Measurements from ENCODE around the gene FAM20C. TPM values are rescaled to one million over a fixed set of nuclear protein-coding genes. Genes with fewer than 3 reads are reported as not detected.

The FAM20C gene
- total RNA-seq, 1 donor: 16.8 TPM

GRCh38 chr7:229184-229964 is 37.0 kb downstream of the FAM20C start:
- DNase-seq (ENCODE audit: low read depth): peak; percentile 87
- no peak for TF ChIP-seq CTCF (IDR thresholded peaks at IDR 0.05; ENCODE audit: insufficient read depth, low read depth, low read length)
- no peak overlapping the region for H3K4me3 ChIP-seq (ENCODE audit: low read depth, low read length)

- no peak overlapping the region for H3K4me3 ChIP-seq (ENCODE audit: low read depth, low read length)
- no peak for TF ChIP-seq CTCF (IDR thresholded peaks at IDR 0.05; ENCODE audit: insufficient read depth, low read depth, low read length)
- DNase-seq (ENCODE audit: low read depth): no peak
Observed at GRCh38 chr7:230274-230673, 37.9 kb downstream of the FAM20C start.

DNA sequence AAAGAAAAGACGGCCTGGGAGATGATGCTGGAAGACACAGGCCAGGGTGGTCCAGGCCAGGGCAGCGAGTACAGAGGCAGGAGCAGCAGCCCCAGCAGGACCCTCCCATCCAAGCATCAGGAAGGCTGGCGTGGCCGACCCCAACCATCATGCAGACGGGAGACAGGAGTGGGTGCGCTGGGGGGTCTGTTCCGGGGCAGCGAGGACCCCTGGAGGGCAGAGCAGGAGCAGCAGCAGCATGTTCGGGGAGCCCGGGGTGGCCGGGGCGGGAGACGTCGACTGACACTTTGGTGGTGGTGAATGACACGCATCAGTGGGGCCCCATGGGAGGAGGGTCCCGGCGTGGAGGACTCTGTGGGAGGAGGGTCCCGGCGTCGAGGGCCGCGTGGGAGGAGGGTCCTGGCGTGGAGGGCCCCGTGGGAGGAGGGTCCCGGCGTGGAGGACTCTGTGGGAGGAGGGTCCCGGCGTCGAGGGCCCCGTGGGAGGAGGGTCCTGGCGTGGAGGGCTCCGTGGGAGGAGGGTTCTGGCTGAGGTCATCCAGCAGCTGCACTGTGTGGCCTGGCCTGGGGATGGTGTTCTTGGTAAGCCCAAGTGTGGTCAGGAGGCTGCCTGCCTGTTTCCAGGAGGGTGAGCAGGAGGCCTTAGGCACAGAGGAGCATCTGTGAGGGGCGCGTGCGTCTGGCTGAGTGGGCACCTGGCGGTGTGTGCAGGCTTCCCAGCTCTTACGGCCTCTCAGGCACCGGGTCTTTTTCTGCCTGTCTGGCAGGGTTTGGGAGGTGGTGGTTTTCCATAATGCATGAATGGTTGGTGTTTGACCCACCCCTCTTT is 38.9 kb downstream of the FAM20C start:
- DNase-seq (ENCODE audit: low read depth): no peak
- H3K4me3 ChIP-seq (ENCODE audit: low read depth, low read length): no peak overlapping the region
- TF ChIP-seq CTCF (IDR thresholded peaks at IDR 0.05; ENCODE audit: insufficient read depth, low read depth, low read length): peak; percentile 21

DNA sequence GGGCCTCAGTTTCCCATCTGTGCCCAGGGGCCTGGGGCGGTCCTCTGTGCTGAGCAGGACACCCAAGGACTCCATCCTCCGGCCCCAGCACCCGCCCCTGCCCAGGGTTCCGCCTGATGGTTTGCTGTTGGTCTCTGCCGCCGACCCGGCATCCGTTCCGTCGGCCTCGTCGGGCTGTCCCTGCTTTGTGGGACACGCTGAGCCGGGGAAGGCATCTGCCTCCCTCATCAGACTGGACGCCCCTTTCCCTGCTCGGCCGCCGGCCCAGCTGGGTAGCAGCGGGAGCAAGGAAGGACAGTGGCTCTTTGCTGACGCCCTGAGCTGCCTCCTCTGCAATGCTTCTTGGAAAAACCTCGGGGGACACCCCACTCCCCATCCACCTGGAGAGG is 39.5 kb downstream of the FAM20C start:
- H3K4me3 ChIP-seq (ENCODE audit: low read depth, low read length): no peak overlapping the region
- no peak for DNase-seq (ENCODE audit: low read depth)
- no peak for TF ChIP-seq CTCF (IDR thresholded peaks at IDR 0.05; ENCODE audit: insufficient read depth, low read depth, low read length)

DNA sequence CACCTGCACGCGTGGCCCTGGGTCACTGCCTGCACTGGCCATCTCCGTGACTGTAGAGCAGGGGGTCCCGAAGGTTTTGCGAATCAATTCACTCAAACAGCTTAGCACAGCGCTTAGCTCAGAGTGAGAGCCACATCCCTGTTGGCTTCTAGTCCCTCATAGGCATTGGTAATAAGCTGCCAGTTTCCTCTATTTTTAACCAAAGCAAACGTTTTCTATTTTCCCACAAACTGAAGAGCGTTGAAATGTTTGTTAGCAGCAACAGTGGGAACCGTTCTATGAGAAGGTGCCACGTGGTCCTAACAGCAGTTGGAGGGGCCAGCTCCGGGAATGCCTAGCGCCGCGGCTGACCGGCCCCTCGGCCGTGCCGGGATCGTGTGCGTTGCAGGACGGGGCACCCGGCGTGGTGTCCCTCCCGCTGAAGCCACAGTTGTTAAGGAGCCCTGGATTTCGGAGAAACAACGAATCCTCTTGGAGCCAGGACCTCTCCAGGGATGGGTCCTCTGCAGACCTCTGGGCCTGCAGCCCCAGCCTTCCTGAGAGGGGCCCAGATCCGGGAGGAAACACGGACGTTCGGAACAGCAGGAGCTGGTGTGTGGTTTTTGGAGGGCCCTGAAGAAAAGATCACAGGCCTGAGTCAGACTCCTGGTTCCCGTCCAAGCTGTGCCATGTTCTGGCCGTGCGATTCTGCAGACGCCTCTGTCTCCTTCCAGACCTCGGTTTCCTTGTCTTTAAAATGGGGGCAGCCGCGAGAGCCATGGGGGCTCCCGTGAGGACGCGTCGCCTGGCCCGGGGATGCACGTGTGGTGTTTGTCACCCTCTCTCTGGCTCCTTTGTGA is 40.3 kb downstream of the FAM20C start:
- TF ChIP-seq CTCF (IDR thresholded peaks at IDR 0.05; ENCODE audit: insufficient read depth, low read depth, low read length): no peak
- H3K4me3 ChIP-seq (ENCODE audit: low read depth, low read length): no peak overlapping the region
- DNase-seq (ENCODE audit: low read depth): peak; percentile 75

- no peak overlapping the region for H3K4me3 ChIP-seq (ENCODE audit: low read depth, low read length)
- DNase-seq (ENCODE audit: low read depth): peak; percentile 63
- no peak for TF ChIP-seq CTCF (IDR thresholded peaks at IDR 0.05; ENCODE audit: insufficient read depth, low read depth, low read length)
Observed at GRCh38 chr7:233249-234035, 41.1 kb downstream of the FAM20C start.
